Measurements from ENCODE around the gene GSG1L2.

DNA sequence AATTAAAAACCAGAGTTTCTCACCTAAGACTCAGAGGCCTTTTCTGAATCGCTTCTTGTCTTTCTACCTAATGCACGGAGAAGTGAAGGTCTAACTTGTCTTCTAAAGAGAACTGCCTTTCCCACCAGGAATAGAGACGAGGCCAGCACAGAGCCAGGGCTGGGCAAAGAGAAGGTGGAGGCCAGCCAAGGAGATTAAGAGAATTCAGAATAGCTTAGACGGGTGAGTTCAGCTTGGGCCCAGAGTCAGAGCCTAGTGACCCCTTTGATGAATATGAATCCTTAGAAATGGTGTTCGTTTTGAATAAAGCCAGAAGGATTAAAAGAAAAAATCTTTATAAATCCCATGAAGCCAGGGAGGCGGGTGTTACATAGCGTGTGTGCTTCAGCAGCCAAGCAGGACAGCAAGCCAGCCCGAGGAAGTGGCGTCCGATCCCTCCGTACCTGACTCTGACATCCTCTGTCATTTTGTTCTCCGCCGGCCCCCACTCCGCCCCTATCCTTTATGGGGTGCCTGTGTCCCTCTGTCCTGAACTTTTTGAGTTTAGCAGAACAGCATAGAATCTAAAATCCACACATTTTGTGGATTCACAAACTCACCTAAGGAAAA lies 7.4 kb downstream of the GSG1L2 start:
- TF ChIP-seq EP300 (IDR thresholded peaks at IDR 0.05): no peak
- TF ChIP-seq, protein P1, sequence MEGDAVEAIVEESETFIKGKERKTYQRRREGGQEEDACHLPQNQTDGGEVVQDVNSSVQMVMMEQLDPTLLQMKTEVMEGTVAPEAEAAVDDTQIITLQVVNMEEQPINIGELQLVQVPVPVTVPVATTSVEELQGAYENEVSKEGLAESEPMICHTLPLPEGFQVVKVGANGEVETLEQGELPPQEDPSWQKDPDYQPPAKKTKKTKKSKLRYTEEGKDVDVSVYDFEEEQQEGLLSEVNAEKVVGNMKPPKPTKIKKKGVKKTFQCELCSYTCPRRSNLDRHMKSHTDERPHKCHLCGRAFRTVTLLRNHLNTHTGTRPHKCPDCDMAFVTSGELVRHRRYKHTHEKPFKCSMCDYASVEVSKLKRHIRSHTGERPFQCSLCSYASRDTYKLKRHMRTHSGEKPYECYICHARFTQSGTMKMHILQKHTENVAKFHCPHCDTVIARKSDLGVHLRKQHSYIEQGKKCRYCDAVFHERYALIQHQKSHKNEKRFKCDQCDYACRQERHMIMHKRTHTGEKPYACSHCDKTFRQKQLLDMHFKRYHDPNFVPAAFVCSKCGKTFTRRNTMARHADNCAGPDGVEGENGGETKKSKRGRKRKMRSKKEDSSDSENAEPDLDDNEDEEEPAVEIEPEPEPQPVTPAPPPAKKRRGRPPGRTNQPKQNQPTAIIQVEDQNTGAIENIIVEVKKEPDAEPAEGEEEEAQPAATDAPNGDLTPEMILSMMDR (IDR thresholded peaks at IDR 0.05): no peak
- no peak for TF ChIP-seq MAX (IDR thresholded peaks at IDR 0.05)
- TF ChIP-seq JUN (IDR thresholded peaks at IDR 0.05): no peak
- no peak for TF ChIP-seq RAD21 (conservative IDR thresholded peaks at IDR 0.05 in 1 of 2, IDR thresholded peaks at IDR 0.05 in 1 of 2)
- TF ChIP-seq FOSL2 (IDR thresholded peaks at IDR 0.05): no peak
- no peak for TF ChIP-seq FOSL2 (CRISPR knock-in tag; IDR thresholded peaks at IDR 0.05)
- no peak for TF ChIP-seq PBX3 (IDR thresholded peaks at IDR 0.05)
- TF ChIP-seq, protein P2, sequence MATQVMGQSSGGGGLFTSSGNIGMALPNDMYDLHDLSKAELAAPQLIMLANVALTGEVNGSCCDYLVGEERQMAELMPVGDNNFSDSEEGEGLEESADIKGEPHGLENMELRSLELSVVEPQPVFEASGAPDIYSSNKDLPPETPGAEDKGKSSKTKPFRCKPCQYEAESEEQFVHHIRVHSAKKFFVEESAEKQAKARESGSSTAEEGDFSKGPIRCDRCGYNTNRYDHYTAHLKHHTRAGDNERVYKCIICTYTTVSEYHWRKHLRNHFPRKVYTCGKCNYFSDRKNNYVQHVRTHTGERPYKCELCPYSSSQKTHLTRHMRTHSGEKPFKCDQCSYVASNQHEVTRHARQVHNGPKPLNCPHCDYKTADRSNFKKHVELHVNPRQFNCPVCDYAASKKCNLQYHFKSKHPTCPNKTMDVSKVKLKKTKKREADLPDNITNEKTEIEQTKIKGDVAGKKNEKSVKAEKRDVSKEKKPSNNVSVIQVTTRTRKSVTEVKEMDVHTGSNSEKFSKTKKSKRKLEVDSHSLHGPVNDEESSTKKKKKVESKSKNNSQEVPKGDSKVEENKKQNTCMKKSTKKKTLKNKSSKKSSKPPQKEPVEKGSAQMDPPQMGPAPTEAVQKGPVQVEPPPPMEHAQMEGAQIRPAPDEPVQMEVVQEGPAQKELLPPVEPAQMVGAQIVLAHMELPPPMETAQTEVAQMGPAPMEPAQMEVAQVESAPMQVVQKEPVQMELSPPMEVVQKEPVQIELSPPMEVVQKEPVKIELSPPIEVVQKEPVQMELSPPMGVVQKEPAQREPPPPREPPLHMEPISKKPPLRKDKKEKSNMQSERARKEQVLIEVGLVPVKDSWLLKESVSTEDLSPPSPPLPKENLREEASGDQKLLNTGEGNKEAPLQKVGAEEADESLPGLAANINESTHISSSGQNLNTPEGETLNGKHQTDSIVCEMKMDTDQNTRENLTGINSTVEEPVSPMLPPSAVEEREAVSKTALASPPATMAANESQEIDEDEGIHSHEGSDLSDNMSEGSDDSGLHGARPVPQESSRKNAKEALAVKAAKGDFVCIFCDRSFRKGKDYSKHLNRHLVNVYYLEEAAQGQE (IDR thresholded peaks at IDR 0.05): no peak
- TF ChIP-seq POLR2A (IDR thresholded peaks at IDR 0.05; ENCODE audit: low read length): no peak
- no peak for TF ChIP-seq USF2 (IDR thresholded peaks at IDR 0.05)

All from A549 (cell line).